ENCODE results near the gene GIMAP1.

GIMAP1 gene

GRCh38 chr7:150722431-150722931 is 6.1 kb downstream of the GIMAP1 start:
- DNase-seq (ENCODE audit: low spot score): peak; percentile 69

DNA sequence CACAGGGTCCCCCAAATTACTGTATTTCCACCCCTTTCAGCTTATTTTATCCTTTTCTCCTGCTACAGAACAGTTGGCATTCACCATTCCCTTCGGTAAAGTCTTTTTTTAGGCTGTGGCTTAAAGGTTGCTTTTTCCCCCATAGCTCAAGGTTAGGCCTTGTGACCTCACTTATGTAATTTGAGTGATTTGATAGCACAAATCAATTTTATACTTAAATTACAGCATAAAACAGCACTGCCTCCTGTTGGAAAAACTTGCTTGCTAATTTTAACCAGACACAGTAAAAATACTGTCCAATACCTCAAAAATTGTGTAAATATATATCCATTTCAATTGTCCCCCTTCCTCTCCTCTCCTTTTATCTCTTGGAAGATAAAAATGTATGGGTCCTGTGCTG is 7.1 kb downstream of the GIMAP1 start:
- DNase-seq (ENCODE audit: low spot score): no peak

- DNase-seq (ENCODE audit: low spot score): no peak
Measured at GRCh38 chr7:150727381-150727780, 11.0 kb downstream of the GIMAP1 start.

- DNase-seq (ENCODE audit: low spot score): no peak
Measured at GRCh38 chr7:150728011-150728410, 11.6 kb downstream of the GIMAP1 start.

- DNase-seq (ENCODE audit: low spot score): no peak
Measured at GRCh38 chr7:150728609-150729008, 12.2 kb downstream of the GIMAP1 start.

GRCh38 chr7:150731916-150732315 is 15.5 kb downstream of the GIMAP1 start:
- DNase-seq (ENCODE audit: low spot score): no peak

GRCh38 chr7:150732786-150733481 is 16.5 kb downstream of the GIMAP1 start:
- no peak for DNase-seq (ENCODE audit: low spot score)

DNA sequence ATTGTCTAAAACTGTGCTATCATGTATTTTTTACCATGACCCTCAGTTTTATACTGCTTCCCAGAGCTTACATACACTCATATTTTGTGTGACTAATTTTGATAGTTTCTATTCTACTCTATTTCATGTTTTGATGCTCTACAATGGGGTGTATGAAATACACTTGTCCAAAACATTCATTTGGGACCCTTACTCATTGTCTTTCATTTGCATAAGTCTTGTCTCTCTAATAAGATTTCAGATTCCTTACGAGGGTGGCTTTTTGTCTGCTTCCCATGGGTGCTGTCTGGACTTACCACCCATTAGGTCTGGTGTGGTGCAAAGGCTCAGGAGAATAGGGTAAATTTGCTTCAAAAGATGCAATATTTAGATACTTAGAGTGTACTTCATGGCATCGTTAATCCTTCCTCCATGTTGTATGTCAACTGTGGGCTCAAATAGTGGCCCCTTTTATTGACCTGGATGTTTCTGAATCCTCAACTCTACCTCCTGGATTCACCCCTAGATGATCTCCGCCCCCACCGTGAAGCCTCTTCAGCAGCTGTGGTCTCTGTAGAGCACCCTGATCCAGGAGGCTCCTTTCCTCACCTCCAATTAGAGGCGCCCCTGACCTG is 17.2 kb downstream of the GIMAP1 start:
- DNase-seq (ENCODE audit: low spot score): no peak

DNA sequence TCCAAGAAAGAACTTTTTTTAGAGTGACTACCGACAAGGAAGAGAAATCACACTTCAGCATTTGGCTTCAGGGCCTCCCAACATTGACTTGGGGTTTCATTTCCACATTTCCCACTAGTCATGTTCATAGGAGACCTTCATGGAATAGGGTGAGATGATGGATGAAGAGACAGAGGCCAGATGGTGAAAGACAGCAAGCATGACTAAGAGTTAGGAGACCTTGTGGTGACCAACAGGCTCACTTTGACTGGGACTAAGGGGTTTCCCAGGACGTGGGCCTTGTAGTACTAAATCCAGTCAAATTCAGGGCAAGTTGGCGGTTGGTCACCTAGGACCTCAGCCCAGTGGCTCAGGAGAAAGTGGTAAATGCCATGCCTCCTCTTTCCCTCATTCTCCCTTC is 17.8 kb downstream of the GIMAP1 start:
- no peak for DNase-seq (ENCODE audit: low spot score)

DNA sequence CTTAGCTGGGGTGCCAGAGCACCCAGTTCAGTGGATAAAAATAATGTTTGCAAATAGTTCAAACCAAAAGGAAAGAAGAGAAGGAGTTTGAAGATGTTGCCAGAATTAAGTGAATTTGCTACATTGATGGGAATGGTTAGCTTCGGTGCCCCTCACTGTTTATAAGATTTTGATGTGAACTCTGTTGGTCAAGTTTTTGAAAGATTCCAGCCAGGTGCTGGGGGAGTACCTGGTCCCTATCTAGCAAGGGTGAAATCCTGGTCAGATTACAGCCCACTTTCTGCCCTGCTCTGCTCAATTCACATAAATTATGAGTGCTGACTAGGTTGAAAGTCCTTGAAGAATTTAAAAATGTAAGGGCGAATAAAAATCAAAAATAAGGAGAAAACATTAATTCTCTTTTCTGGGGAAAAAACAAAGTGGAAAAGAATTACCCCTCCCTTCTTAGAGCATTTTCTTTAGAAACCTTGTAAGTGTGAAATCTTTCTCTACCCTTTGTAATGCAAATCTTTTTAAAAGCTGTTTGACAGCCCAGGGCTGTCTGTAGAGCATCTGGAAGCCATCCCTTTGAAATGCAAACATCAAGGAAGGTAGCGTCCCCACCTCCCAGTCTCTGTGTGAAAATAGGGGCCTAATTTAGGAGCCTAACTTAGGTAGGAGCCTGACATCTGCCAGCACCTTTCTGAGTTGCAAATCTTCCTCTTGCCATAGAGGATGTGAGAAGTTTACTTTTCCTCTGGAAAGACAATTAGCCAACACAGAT is 19.4 kb downstream of the GIMAP1 start:
- DNase-seq (ENCODE audit: low spot score): no peak

- DNase-seq (ENCODE audit: low spot score): no peak
Measured at GRCh38 chr7:150736864-150737263, 20.5 kb downstream of the GIMAP1 start.

DNA sequence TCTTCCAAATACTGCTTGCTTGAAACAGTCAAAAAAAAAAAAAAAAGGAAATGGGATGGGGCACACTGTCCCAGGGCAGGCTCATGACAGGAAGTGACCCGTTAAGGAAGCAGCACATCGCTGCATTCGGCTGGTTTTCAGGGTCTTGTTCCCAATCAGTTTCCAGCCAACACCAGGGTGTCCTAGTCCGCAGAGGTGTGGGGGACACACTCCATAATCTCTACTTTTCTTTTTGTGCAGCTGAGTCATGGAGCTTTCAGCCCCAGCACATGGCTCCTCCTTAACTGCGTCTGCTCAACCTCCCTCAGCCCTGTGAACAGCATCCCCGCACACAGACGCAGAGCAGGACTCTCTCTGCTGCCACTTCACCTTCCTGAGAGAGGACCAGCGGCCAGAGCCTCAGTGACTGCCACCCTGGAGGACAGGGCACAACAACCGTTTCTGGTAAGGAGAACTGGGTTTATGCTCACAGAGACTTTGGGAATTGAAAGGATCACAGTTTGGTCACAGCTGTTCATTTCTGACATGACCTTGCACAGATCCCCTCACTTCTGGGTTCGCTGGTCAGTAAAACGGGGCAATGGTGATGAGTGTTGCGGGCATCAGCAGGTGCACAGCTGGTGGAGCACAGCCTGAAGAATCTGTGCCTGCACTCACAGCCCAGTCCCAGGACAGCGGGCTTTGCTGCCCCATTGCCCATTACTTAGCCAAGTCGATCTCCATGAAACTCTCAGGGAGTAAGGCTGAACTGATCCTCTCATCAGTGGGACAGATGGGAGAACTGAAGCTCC is 21.0 kb downstream of the GIMAP1 start, which contains the start of gene GIMAP5:
Gene GIMAP5, plus strand, starts transcription at position 154 of the 791 bp plus-strand sequence. CDS start 3,467 bp downstream, outside the sequence.
- DNase-seq (ENCODE audit: low spot score): no peak

- no peak for DNase-seq (ENCODE audit: low spot score)
Measured at GRCh38 chr7:150738092-150738491, 21.7 kb downstream of the GIMAP1 start.

- no peak for DNase-seq (ENCODE audit: low spot score)
Measured at GRCh38 chr7:150738591-150739001, 22.2 kb downstream of the GIMAP1 start.

DNA sequence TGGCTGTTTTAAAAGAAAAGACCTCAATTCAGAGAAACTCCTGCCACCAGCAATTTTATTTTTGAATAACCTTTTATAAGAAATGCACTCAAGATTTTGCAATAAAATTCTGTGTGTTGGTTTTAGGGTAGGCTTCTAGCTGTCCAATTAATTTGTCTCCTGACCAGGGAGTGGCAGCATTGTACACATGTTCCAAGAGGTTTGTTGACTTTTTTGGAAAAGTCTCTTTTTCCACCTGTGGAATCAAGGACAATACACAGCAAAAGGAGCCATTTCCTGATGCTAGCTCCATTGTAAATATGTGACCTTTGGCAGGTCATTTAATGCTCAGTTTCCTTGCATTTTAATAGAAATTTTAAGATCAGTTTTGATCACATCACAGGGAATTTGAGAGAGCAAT is 22.6 kb downstream of the GIMAP1 start:
- no peak for DNase-seq (ENCODE audit: low spot score)

DNA sequence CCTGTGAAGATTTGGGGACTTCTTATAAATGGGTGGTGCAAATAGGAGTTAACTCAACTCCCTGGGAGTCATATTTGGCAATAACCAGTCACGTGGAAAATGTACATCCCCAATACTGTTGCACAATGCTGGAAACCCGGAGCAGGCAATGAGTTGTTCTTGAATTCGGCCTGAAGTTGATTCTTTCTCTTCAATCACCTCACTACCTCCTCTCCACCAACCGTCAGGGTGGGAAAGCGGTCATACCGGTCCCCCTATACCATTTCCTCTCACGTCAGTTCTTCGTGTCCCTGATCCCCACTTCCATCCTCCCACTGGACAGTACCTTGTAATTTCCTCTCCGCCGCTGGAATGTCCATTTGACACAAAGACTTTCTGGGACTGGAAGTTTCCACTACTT is 23.6 kb downstream of the GIMAP1 start:
- DNase-seq (ENCODE audit: low spot score): no peak

DNA sequence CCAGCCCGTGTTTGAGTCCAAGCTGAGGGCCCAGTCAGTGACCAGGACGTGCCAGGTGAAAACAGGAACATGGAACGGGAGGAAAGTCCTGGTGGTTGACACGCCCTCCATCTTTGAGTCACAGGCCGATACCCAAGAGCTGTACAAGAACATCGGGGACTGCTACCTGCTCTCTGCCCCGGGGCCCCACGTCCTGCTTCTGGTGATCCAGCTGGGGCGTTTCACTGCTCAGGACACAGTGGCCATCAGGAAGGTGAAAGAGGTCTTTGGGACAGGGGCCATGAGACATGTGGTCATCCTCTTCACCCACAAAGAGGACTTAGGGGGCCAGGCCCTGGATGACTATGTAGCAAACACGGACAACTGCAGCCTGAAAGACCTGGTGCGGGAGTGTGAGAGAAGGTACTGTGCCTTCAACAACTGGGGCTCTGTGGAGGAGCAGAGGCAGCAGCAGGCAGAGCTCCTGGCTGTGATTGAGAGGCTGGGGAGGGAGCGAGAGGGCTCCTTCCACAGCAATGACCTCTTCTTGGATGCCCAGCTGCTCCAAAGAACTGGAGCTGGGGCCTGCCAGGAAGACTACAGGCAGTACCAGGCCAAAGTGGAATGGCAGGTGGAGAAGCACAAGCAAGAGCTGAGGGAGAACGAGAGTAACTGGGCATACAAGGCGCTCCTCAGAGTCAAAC is 26.0 kb downstream of the GIMAP1 start:
- DNase-seq (ENCODE audit: low spot score): no peak

DNA sequence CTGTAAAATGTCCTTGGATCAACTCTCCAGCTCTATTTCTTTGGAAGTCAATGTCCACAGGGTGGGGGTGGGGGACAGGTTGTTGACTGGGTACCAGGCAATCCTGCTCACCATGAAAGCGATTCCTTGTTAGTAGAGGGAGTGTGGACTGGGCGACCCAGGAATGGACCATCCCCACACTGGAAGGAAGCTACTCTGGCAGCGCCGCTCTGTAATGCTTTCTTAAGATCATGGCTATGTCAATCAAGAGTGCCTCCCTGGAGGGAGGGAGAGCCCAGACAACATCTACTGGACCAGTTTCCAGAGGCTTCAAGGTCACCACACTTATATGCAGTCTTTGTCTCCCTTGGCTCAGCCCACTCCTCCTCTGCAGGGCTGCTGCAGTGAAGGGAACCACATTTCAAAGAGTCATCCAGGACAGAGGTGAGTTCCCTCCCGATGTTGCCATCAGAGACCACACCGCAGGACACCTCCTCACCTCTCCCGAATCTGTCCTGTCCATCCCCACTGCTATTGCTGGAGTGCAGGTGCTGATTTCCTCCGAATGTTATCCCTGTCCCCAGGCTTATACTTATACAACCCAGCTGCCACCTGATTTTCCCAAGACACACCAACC is 27.7 kb downstream of the GIMAP1 start:
- DNase-seq (ENCODE audit: low spot score): no peak

- no peak for DNase-seq (ENCODE audit: low spot score)
Measured at GRCh38 chr7:150745086-150745485, 28.7 kb downstream of the GIMAP1 start.

DNA sequence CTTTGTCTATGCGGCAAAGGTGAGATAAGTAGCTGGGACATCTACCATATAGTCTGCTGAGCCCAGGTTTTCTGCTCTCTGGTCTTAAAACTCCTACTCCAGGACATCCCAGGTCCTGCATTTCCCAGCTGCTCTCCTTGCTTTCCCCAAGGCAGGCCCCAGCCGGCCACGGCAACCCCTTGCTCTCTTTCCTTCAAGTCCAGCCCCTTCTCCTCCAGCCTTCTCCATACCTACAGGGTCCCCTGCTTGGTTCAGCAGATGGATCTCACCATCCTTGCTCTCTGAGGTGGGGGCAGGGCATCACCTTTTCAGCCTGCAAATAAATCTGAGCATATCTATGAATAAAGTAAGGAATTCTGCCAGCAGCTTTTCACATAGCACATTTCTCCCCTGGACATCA is 29.5 kb downstream of the GIMAP1 start:
- DNase-seq (ENCODE audit: low spot score): no peak

- no peak for DNase-seq (ENCODE audit: low spot score)
Measured at GRCh38 chr7:150746921-150747320, 30.5 kb downstream of the GIMAP1 start.
